ENCODE data around the gene STRN4. TPM values are rescaled to one million over a fixed set of nuclear protein-coding genes. Genes with fewer than 3 reads are reported as not detected.

The STRN4 gene
- total RNA-seq, 1 experiment from 2014 or later = 162 TPM

DNA sequence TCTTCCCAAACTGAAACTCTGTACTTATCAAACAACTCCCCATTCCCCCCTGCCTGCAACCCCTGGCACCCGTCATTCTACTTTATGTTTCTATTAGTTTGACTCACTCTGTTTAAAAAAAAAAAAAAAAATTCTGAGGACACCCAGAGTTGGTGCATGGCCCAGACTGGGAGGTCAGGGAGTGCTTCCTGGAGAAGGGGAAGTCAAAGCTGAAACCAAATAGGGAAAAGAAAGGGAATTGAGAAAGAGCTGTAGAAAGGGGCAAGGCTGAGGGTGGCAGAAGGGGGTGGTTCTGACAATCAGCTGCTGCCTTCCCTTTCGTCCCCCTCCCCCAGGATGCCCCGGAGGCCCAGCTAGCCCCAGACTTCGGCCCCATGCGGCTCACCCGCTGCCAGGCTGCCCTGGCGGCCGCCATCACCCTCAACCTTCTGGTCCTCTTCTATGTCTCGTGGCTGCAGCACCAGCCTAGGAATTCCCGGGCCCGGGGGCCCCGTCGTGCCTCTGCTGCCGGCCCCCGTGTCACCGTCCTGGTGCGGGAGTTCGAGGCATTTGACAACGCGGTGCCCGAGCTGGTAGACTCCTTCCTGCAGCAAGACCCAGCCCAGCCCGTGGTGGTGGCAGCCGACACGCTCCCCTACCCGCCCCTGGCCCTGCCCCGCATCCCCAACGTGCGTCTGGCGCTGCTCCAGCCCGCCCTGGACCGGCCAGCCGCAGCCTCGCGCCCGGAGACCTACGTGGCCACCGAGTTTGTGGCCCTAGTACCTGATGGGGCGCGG is 9.0 kb upstream of the STRN4 start:
- Histone ChIP-seq H3K4me3 (ENCODE audit: low read depth, low read length) (no peak overlapping the region), H3K4me1 (no peaks in the 10 kb centered on the region), H3K27me3 (replicated peaks; ENCODE audit: control insufficient read depth, insufficient read depth, low read length) (no peaks in the 10 kb centered on the region), H3K36me3 (ENCODE audit: control insufficient read depth, insufficient read depth, low read length) (peaks cover 1% of the 10 kb centered on the region), H3K9me3 (no peaks in the 10 kb centered on the region)
- CTCF ChIA-PET = interaction anchor here (1.0 to 1.3 kb wide), 3 partner anchors 77 to 135 kb away, joined by 3 to 6 read pairs (median 5); no protein-coding TSS in a partner anchor
- no peak overlapping the region for H3K4me3 Mint-ChIP-seq (ENCODE audit: unreplicated experiment)
- H3K9me3 Mint-ChIP-seq (ENCODE audit: unreplicated experiment) = no peaks in the 10 kb centered on the region
- TF ChIP-seq, protein P1, sequence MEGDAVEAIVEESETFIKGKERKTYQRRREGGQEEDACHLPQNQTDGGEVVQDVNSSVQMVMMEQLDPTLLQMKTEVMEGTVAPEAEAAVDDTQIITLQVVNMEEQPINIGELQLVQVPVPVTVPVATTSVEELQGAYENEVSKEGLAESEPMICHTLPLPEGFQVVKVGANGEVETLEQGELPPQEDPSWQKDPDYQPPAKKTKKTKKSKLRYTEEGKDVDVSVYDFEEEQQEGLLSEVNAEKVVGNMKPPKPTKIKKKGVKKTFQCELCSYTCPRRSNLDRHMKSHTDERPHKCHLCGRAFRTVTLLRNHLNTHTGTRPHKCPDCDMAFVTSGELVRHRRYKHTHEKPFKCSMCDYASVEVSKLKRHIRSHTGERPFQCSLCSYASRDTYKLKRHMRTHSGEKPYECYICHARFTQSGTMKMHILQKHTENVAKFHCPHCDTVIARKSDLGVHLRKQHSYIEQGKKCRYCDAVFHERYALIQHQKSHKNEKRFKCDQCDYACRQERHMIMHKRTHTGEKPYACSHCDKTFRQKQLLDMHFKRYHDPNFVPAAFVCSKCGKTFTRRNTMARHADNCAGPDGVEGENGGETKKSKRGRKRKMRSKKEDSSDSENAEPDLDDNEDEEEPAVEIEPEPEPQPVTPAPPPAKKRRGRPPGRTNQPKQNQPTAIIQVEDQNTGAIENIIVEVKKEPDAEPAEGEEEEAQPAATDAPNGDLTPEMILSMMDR (IDR thresholded peaks at IDR 0.05; ENCODE audit: insufficient read depth in 1 of 2, low read depth in 1 of 2, low read length in 1 of 2, severe bottlenecking in 1 of 2, unreplicated experiment in 1 of 2) = no peak
- no peak overlapping the region for H3K27ac Mint-ChIP-seq (ENCODE audit: unreplicated experiment)
- no peaks in the 10 kb centered on the region for H3K4me1 Mint-ChIP-seq (ENCODE audit: low read depth, unreplicated experiment)
- POLR2A ChIA-PET = interaction anchor here (0.5 kb wide), 1 partner anchor 85 kb away, joined by 5 read pairs; no protein-coding TSS in a partner anchor
- H3K27me3 Mint-ChIP-seq (ENCODE audit: insufficient read depth, unreplicated experiment) = no peaks in the 10 kb centered on the region
- no peak for DNase-seq
- no TSS peak for BruUV-seq (replicated peaks)
- peaks cover 21% of the 10 kb centered on the region for H3K36me3 Mint-ChIP-seq (ENCODE audit: insufficient read depth, unreplicated experiment)
- intact Hi-C loops (cut with micrococcal nuclease; ENCODE audit: unreplicated experiment) = no loop called here

- H3K4me1 ChIP-seq = no peaks in the 10 kb centered on the region
- H3K4me1 Mint-ChIP-seq (ENCODE audit: low read depth, unreplicated experiment) = no peaks in the 10 kb centered on the region
- H3K27ac Mint-ChIP-seq (ENCODE audit: unreplicated experiment) = no peak overlapping the region
- no peaks in the 10 kb centered on the region for H3K9me3 ChIP-seq
- CTCF ChIA-PET = interaction anchor here (0.6 to 1.3 kb wide), 3 partner anchors 15 to 211 kb away, joined by 3 to 8 read pairs (median 3); no protein-coding TSS in a partner anchor
- H3K27me3 ChIP-seq (replicated peaks; ENCODE audit: control insufficient read depth, insufficient read depth, low read length) = no peaks in the 10 kb centered on the region
- H3K4me3 Mint-ChIP-seq (ENCODE audit: unreplicated experiment) = no peak overlapping the region
- TF ChIP-seq, protein P1 (IDR thresholded peaks at IDR 0.05; ENCODE audit: insufficient read depth in 1 of 2, low read depth in 1 of 2, low read length in 1 of 2, severe bottlenecking in 1 of 2, unreplicated experiment in 1 of 2) = peak; percentile 14 to 44
- peak in 1 of 2 experiments; percentile 64 for DNase-seq
- peaks cover 30% of the 10 kb centered on the region for H3K36me3 Mint-ChIP-seq (ENCODE audit: insufficient read depth, unreplicated experiment)
- intact Hi-C loops (cut with micrococcal nuclease; ENCODE audit: unreplicated experiment) = no loop called here
- BruUV-seq (replicated peaks) = no TSS peak
- H3K9me3 Mint-ChIP-seq (ENCODE audit: unreplicated experiment) = no peaks in the 10 kb centered on the region
- H3K4me3 ChIP-seq (ENCODE audit: low read depth, low read length) = no peak overlapping the region
- no peaks in the 10 kb centered on the region for H3K27me3 Mint-ChIP-seq (ENCODE audit: insufficient read depth, unreplicated experiment)
- peaks cover 2% of the 10 kb centered on the region for H3K36me3 ChIP-seq (ENCODE audit: control insufficient read depth, insufficient read depth, low read length)
- POLR2A ChIA-PET = no interaction called here
These were observed 7.3 kb upstream of the STRN4 start for GRCh38 chr19:46753420-46754155.

DNA sequence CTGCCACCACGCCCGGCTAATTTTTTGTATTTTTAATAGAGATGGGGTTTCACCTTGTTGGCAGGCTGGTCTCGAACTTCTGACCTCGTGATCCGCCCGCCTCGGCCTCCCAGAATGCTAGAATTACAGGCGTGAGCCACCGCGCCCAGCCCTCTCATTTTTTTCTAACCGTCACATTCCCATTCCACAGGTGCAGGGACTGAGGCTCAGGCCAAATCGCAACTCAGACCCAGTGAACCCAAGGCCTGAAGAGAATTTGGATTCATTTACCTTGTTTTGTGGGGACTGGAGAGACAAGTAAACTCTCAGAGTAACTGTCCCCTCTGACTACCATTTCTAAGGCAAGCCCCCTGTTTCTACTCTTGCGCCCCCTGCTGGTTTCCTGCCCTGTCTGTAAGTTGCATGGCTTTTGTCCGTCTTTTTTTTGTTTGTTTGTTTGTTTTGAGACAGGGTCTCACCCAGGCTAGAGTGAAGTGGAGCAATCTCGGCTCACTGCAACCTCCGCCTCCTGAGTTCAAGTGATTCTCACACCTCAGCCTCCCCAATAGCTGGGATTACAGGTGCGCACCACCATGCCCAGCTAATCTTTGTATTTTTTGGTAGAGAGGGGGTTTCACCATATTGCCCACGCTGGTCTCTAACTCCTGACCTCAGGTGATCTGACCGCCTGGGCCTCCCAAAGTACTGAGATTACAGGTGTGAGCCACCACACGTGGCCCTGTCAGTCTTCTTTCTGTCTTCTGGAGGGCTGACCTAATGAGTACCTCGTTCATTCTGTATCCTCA is 2.3 kb upstream of the STRN4 start:
- H3K4me3 Mint-ChIP-seq (ENCODE audit: unreplicated experiment) = peak overlapping the region; percentile 90
- CTCF ChIA-PET = interaction anchor here (0.6 to 1.0 kb wide), 3 partner anchors 9 to 60 kb away, joined by 3 to 4 read pairs (median 4); no protein-coding TSS in a partner anchor
- no peaks in the 10 kb centered on the region for H3K4me1 ChIP-seq
- no peaks in the 10 kb centered on the region for H3K27me3 ChIP-seq (replicated peaks; ENCODE audit: control insufficient read depth, insufficient read depth, low read length)
- H3K27me3 Mint-ChIP-seq (ENCODE audit: insufficient read depth, unreplicated experiment) = no peaks in the 10 kb centered on the region
- H3K9me3 ChIP-seq = no peaks in the 10 kb centered on the region
- H3K9me3 Mint-ChIP-seq (ENCODE audit: unreplicated experiment) = no peaks in the 10 kb centered on the region
- DNase-seq = peak in 1 of 2 experiments; percentile 61
- H3K4me3 ChIP-seq (ENCODE audit: low read depth, low read length) = no peak overlapping the region
- intact Hi-C loops (cut with micrococcal nuclease; ENCODE audit: unreplicated experiment) = no loop called here
- peaks cover 16% of the 10 kb centered on the region for H3K4me1 Mint-ChIP-seq (ENCODE audit: low read depth, unreplicated experiment)
- peaks cover 1% of the 10 kb centered on the region; the same call in 1 of the 2 replicates for H3K36me3 ChIP-seq (ENCODE audit: control insufficient read depth, insufficient read depth, low read length)
- H3K36me3 Mint-ChIP-seq (ENCODE audit: insufficient read depth, unreplicated experiment) = peaks cover 49% of the 10 kb centered on the region
- POLR2A ChIA-PET = no interaction called here
- TF ChIP-seq, protein P1 (IDR thresholded peaks at IDR 0.05; ENCODE audit: insufficient read depth in 1 of 2, low read depth in 1 of 2, low read length in 1 of 2, severe bottlenecking in 1 of 2, unreplicated experiment in 1 of 2) = peak; percentile 50 to 55
- H3K27ac Mint-ChIP-seq (ENCODE audit: unreplicated experiment) = peak overlapping the region; percentile 86
- no TSS peak for BruUV-seq (replicated peaks)

Data from Caco-2 (cell line).